GM23338 (cell line): Measurements from ENCODE around the gene POU3F2.

Experiments
- CTCF ChIP-seq, 2 experiments: fragments of 200-600 bp in 1 of 2; sonication (generic) in 1 of 2; conservative IDR thresholded peaks; 2 replicates each; pipeline versions ENCODE4 v1.5.1 to v1.6.1; 2016 to 2017; ENCODE audit warnings: antibody characterized with exemption in 2 of 2, low read depth in 2 of 2, mild to moderate bottlenecking in 2 of 2, moderate library complexity in 1 of 2
- ETS1 ChIP-seq: IDR thresholded peaks from 2 replicates; pipeline ENCODE4 v1.6.1; 2016; ENCODE audit warnings: antibody characterized with exemption
- EZH2 ChIP-seq: fragments of 200-600 bp; sonication (generic); IDR thresholded peaks from one replicate; pipeline ENCODE4 v1.8.0; 2017; ENCODE audit warnings: antibody characterized with exemption, mild to moderate bottlenecking, low read depth; ENCODE audit not compliant: unreplicated experiment
- EZH2phosphoT487 ChIP-seq: fragments of 200-600 bp; sonication (generic); IDR thresholded peaks from one replicate; pipeline ENCODE4 v1.8.1; 2018; ENCODE audit warnings: antibody characterized with exemption; ENCODE audit not compliant: unreplicated experiment
- NANOG ChIP-seq: IDR thresholded peaks from 2 replicates; pipeline ENCODE4 v1.6.1; 2016; ENCODE audit warnings: antibody characterized with exemption, borderline replicate concordance
- POLR2AphosphoS5 ChIP-seq: IDR thresholded peaks from 2 replicates; pipeline ENCODE4 v1.6.1; 2016; ENCODE audit warnings: antibody characterized with exemption, low read depth
- REST ChIP-seq: IDR thresholded peaks from one replicate; pipeline ENCODE4 v1.6.1; 2018; ENCODE audit warnings: antibody characterized with exemption; ENCODE audit not compliant: unreplicated experiment
- ZNF462 ChIP-seq: fragments of 250-450 bp; sonication (Bioruptor Pico); IDR thresholded peaks from 2 replicates; pipeline ENCODE4 v1.5.0; 2020; ENCODE audit warnings: mild to moderate bottlenecking, moderate library complexity

- peak in 1 of 2 experiments; percentile 16; a peak in 2 of 4 replicates for TF ChIP-seq CTCF (conservative IDR thresholded peaks at IDR 0.05; ENCODE audit: low read depth in 2 of 2)
- TF ChIP-seq EZH2, result peak; percentile 15
- no peak for TF ChIP-seq POLR2AphosphoS5
- no peak for TF ChIP-seq REST
- no peak for TF ChIP-seq EZH2phosphoT487
- TF ChIP-seq NANOG, result no peak
- peak; percentile 33; the same call in 1 of the 2 replicates for TF ChIP-seq ETS1
- no peak for TF ChIP-seq ZNF462 (CRISPR knock-in tag)
These were observed 13.6 kb downstream of the POU3F2 start for GRCh38 chr6:98847779-98848538.
